ENCODE results near the gene STYK1. TPM values are rescaled to one million over a fixed set of nuclear protein-coding genes. Genes with fewer than 3 reads are reported as not detected.

Gene STYK1
- total and polyA plus RNA-seq, 10 of the 15 experiments (the other 5 are each of a cell fraction or from before 2014, with no cell fraction given) = 0.62 to 1.2 (median 0.82) TPM; not detected in 1

DNA sequence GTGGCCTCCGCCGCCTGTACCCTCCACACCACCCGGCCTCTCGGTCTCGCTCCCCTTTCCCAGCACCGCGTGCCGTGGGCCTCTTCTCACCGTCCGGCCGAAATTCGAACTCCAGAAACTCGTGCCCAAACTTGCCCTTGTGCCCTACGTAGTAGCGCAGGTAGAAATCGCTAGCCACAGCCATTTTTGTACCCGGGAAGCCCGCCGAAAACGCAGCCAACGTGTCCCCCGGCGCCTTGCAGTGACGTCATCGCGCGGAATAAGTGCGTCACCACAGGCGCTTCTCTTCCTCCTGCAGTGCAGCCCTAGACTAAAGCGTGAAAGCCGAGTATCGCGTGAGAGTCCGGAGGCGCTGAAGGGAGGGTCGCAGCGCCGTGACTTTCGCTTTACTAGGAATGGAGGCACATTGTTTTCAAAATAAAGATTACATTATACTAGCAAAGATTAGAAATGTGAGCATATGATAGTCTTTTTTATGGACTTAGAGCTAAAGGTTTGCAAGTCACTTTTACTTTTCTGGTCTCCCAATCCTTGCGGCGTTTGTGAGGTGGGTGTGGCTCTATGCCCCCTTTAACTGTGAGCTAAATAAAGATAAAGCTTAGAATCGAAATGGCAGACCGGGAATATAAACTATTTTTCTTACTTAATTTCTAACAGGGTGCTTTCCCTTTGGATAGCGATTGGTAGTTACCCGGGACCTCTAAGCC, 60.4 kb downstream of the STYK1 start, which contains the start of gene MAGOHB (continued):
- TF ChIP-seq WRNIP1 (IDR thresholded peaks at IDR 0.05; ENCODE audit: borderline replicate concordance, low read depth, low read length) = 0 out of 2 replicates have a peak, but pooled peaks have one; percentile 32
- TF ChIP-seq POLR2A (IDR thresholded peaks at IDR 0.05; ENCODE audit: low read depth, low read length) = peak; percentile 94
- no peak for TF ChIP-seq SMC3 (IDR thresholded peaks at IDR 0.05; ENCODE audit: borderline replicate concordance, low read length)
- TF ChIP-seq POLR2AphosphoS5 (IDR thresholded peaks at IDR 0.05; ENCODE audit: low read length) = peak; percentile 80
- no peak for TF ChIP-seq SUPT20H (IDR thresholded peaks at IDR 0.05; ENCODE audit: borderline replicate concordance, control insufficient read depth, low read depth, low read length)
- no peak for TF ChIP-seq BCL11A (IDR thresholded peaks at IDR 0.05; ENCODE audit: low read depth, low read length)
- no peak for TF ChIP-seq CHD4 (IDR thresholded peaks at IDR 0.05)
- TF ChIP-seq PAX5 (IDR thresholded peaks at IDR 0.05; ENCODE audit: borderline replicate concordance, low read depth, low read length) = no peak
- TF ChIP-seq, protein P1, sequence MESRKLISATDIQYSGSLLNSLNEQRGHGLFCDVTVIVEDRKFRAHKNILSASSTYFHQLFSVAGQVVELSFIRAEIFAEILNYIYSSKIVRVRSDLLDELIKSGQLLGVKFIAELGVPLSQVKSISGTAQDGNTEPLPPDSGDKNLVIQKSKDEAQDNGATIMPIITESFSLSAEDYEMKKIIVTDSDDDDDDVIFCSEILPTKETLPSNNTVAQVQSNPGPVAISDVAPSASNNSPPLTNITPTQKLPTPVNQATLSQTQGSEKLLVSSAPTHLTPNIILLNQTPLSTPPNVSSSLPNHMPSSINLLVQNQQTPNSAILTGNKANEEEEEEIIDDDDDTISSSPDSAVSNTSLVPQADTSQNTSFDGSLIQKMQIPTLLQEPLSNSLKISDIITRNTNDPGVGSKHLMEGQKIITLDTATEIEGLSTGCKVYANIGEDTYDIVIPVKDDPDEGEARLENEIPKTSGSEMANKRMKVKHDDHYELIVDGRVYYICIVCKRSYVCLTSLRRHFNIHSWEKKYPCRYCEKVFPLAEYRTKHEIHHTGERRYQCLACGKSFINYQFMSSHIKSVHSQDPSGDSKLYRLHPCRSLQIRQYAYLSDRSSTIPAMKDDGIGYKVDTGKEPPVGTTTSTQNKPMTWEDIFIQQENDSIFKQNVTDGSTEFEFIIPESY (IDR thresholded peaks at IDR 0.05) = no peak
- no peak for TF ChIP-seq TCF7 (IDR thresholded peaks at IDR 0.05; ENCODE audit: borderline replicate concordance)

GRCh38 chr12:10612984-10613348, 60.9 kb downstream of the STYK1 start:
- TSS peak; percentile 89 for BruUV-seq (replicated peaks)
- Histone ChIP-seq H3K4me2 (ENCODE audit: control insufficient read depth, insufficient read depth) (peak overlapping the region; percentile 36), H3K79me2 (ENCODE audit: control insufficient read depth, insufficient read depth, low read length) (peaks cover 29% of the 10 kb centered on the region), H3K27ac (ENCODE audit: control insufficient read depth, insufficient read depth) (peak overlapping the region; percentile 88), H2AFZ (ENCODE audit: control insufficient read depth, low read depth, low read length) (peak overlapping the region; percentile 96), H3K27me3 (replicated peaks in 1 of 2; ENCODE audit: control insufficient read depth in 2 of 2, insufficient read depth in 2 of 2, low read length in 1 of 2) (no peaks in the 10 kb centered on the region), H3K4me1 (ENCODE audit: control insufficient read depth, insufficient read depth, low read length) (no peaks in the 10 kb centered on the region), H3K36me3 (ENCODE audit: control insufficient read depth in 2 of 2, insufficient read depth in 2 of 2, low read length in 1 of 2) (peaks cover 2 to 3% of the 10 kb centered on the region in 2 experiments; a peak in 3 of 4 replicates), H3K9me3 (replicated peaks; ENCODE audit: control insufficient read depth, insufficient read depth, low read length) (no peaks in the 10 kb centered on the region; the same call in 2 of the 3 replicates), H3K9ac (ENCODE audit: control insufficient read depth, insufficient read depth, low read length) (peak overlapping the region; percentile 87), H4K20me1 (ENCODE audit: control insufficient read depth, insufficient read depth) (no peaks in the 10 kb centered on the region), H3K4me3 (peak overlapping the region; percentile 71)
- SMC1A ChIA-PET (ENCODE audit: uncharacterized antibody, unreplicated experiment) = interaction anchor here (0.9 to 1.2 kb wide), 4 partner anchors 54 to 1149 kb away, joined by 3 to 4 read pairs (median 3); no protein-coding TSS in a partner anchor
- POLR2A ChIA-PET = interaction anchor here (0.7 to 1.6 kb wide), 2 partner anchors 106 to 110 kb away, joined by 3 to 4 read pairs; partner anchors contain the start of gene YBX3
- FAIRE-seq (no peak), DNase-seq (ENCODE audit: low read depth, low spot score) (no peak), ATAC-seq (peak; percentile 18)
- in situ Hi-C loops (cut with MboI) = no loop called here
- 0% methylated on average over 5 of the region's 6 CpGs for WGBS (ENCODE audit: insufficient coverage, insufficient replicate concordance, low lambda C conversion rate, missing lambda C conversion rate)
- intact Hi-C loops (cut with micrococcal nuclease; ENCODE audit: unreplicated experiment) = loop anchor here (5.0 kb wide), 1 partner anchor 139 kb away; no protein-coding TSS in a partner anchor
- RAD21 ChIA-PET (ENCODE audit: unreplicated experiment) = no interaction called here
- CTCF ChIA-PET = interaction anchor here (1.8 to 3.1 kb wide), 2 partner anchors 106 to 136 kb away, joined by 5 to 20 read pairs; no protein-coding TSS in a partner anchor
- no peak for TF ChIP-seq NR2C1 (IDR thresholded peaks at IDR 0.05)
- TF ChIP-seq NFIC (IDR thresholded peaks at IDR 0.05; ENCODE audit: low read depth, low read length) = no peak
- no peak for TF ChIP-seq POLR2AphosphoS5 (IDR thresholded peaks at IDR 0.05; ENCODE audit: low read length)
- TF ChIP-seq RB1 (IDR thresholded peaks at IDR 0.05; ENCODE audit: borderline replicate concordance) = no peak
- TF ChIP-seq SMC3 (IDR thresholded peaks at IDR 0.05; ENCODE audit: borderline replicate concordance, low read length) = no peak
- no peak for TF ChIP-seq LARP7 (IDR thresholded peaks at IDR 0.05)
- TF ChIP-seq, protein P2, sequence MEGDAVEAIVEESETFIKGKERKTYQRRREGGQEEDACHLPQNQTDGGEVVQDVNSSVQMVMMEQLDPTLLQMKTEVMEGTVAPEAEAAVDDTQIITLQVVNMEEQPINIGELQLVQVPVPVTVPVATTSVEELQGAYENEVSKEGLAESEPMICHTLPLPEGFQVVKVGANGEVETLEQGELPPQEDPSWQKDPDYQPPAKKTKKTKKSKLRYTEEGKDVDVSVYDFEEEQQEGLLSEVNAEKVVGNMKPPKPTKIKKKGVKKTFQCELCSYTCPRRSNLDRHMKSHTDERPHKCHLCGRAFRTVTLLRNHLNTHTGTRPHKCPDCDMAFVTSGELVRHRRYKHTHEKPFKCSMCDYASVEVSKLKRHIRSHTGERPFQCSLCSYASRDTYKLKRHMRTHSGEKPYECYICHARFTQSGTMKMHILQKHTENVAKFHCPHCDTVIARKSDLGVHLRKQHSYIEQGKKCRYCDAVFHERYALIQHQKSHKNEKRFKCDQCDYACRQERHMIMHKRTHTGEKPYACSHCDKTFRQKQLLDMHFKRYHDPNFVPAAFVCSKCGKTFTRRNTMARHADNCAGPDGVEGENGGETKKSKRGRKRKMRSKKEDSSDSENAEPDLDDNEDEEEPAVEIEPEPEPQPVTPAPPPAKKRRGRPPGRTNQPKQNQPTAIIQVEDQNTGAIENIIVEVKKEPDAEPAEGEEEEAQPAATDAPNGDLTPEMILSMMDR (IDR thresholded peaks at IDR 0.05 in 2 of 3, conservative IDR thresholded peaks at IDR 0.05 in 1 of 3; ENCODE audit: control insufficient read depth in 2 of 3, extremely low read depth in 1 of 3, insufficient read depth in 1 of 3, low read depth in 3 of 3, low read length in 3 of 3) = no peak
- TF ChIP-seq, protein P3, sequence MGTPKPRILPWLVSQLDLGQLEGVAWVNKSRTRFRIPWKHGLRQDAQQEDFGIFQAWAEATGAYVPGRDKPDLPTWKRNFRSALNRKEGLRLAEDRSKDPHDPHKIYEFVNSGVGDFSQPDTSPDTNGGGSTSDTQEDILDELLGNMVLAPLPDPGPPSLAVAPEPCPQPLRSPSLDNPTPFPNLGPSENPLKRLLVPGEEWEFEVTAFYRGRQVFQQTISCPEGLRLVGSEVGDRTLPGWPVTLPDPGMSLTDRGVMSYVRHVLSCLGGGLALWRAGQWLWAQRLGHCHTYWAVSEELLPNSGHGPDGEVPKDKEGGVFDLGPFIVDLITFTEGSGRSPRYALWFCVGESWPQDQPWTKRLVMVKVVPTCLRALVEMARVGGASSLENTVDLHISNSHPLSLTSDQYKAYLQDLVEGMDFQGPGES (IDR thresholded peaks at IDR 0.05) = no peak

Data from GM12878 (cell line).